ENCODE measurements around the gene ASIC2. TPM values are rescaled to one million over a fixed set of nuclear protein-coding genes. Genes with fewer than 3 reads are reported as not detected.

The ASIC2 gene
- total RNA-seq, 1 donor from 2014 or later, result not detected

DNA sequence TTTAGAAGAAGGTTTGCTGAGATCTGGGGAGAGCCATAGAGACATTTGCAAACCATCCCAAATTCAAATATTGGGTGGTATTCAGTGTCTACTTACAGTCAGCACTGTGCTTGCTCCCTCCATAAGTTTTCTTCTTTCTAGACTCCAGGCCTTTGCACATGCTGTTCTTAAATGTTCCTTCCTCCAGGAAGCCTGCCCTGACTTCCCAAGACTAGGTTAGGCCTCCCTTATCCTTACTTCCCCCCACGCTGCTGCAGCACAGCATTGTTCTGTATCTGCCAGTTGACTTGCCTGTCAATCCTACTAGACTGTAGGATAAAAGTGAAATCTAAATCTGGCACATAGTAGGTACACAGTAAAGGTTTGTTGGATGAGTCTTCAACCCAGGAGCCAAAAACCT lies 53.4 kb downstream of the ASIC2 start:
- no peak overlapping the region for H3K4me3 Mint-ChIP-seq

DNA sequence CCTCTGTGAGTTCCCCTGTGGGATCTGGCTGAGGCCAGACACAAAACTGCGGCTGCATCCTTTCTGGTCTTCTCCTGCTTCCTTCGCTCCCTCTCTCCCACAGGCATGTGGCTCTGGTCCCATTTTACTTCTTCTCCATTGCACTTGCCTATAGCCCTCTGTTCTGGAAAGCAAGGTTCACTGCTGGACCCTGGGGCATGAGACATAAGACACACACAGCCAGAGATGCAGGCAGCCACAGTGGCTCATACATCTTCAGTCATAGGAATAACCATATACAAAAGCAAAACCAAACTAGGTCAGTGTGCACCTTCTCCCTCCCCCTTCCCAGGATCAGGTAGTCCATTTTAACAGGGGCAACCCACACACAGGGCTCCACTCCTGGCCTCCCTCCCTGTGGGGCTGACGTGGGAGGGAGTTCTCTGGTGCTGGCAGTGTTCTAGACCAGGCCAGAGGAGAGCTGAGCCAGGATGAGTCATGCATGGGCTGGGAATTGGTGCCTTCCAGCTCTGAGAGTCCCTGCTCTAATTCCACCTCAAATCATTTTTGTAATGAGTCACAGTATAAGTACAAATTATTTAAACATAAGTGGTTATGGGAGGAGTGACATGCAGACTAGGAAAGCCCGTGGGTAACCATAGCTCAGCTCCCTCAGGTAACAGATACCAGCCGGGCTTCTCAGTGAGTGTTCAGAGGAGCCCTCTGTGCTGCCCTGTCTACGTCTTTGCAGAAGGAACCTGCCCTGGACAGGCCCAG lies 58.0 kb downstream of the ASIC2 start:
- H3K9me3 Mint-ChIP-seq, result no peaks in the 10 kb centered on the region
- ChIA-PET POLR2A (no interaction called here), CTCF (no interaction called here)
- TF ChIP-seq, protein P1, sequence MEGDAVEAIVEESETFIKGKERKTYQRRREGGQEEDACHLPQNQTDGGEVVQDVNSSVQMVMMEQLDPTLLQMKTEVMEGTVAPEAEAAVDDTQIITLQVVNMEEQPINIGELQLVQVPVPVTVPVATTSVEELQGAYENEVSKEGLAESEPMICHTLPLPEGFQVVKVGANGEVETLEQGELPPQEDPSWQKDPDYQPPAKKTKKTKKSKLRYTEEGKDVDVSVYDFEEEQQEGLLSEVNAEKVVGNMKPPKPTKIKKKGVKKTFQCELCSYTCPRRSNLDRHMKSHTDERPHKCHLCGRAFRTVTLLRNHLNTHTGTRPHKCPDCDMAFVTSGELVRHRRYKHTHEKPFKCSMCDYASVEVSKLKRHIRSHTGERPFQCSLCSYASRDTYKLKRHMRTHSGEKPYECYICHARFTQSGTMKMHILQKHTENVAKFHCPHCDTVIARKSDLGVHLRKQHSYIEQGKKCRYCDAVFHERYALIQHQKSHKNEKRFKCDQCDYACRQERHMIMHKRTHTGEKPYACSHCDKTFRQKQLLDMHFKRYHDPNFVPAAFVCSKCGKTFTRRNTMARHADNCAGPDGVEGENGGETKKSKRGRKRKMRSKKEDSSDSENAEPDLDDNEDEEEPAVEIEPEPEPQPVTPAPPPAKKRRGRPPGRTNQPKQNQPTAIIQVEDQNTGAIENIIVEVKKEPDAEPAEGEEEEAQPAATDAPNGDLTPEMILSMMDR (IDR thresholded peaks at IDR 0.05), result no peak
- no peak overlapping the region for H3K27ac Mint-ChIP-seq
- H3K27me3 Mint-ChIP-seq, result peaks cover 4% of the 10 kb centered on the region
- intact Hi-C loops (cut with micrococcal nuclease), result no loop called here
- no peak for DNase-seq
- H3K4me3 Mint-ChIP-seq, result no peak overlapping the region
- H3K36me3 Mint-ChIP-seq (ENCODE audit: low read depth), result no peaks in the 10 kb centered on the region
- no peak for ATAC-seq (ENCODE audit: low read depth)
- no peaks in the 10 kb centered on the region for H3K4me1 Mint-ChIP-seq

More for the DNA sequence above, 53.4 kb downstream of the ASIC2 start:
- intact Hi-C loops (cut with micrococcal nuclease), result no loop called here
- no peak for DNase-seq
- Mint-ChIP-seq H3K36me3 (ENCODE audit: low read depth) (no peaks in the 10 kb centered on the region), H3K27ac (no peak overlapping the region), H3K27me3 (peaks cover 4% of the 10 kb centered on the region), H3K9me3 (no peaks in the 10 kb centered on the region), H3K4me1 (no peaks in the 10 kb centered on the region)
- no peak for ATAC-seq (ENCODE audit: low read depth)
- ChIA-PET POLR2A (no interaction called here), CTCF (no interaction called here)
- TF ChIP-seq, protein P1 (IDR thresholded peaks at IDR 0.05), result no peak

DNA sequence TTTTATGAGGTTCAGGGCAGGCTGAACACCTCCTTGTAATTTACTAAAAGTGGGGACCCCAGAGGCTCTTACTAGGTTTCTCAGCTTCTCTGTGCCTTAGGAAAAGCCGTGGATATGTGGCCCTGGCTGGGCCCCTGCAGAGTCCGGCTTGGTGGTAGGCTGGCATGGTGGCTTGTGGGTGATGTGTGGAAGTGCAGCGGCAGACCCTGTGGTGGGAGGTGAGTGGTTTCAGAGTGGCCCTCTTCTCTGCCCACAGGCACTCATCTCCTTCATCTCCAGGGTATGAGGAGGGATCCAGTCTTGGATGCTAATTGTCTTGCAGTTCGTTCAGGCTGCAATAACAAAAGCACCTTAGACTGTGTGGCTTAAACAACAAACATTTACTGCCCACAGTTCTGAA lies 58.9 kb downstream of the ASIC2 start:
- TF ChIP-seq, protein P1 (IDR thresholded peaks at IDR 0.05), result no peak
- no peak for DNase-seq
- Mint-ChIP-seq H3K9me3 (no peaks in the 10 kb centered on the region), H3K4me3 (no peak overlapping the region), H3K27me3 (peaks cover 4% of the 10 kb centered on the region), H3K36me3 (ENCODE audit: low read depth) (no peaks in the 10 kb centered on the region), H3K27ac (no peak overlapping the region), H3K4me1 (no peaks in the 10 kb centered on the region)
- CTCF ChIA-PET, result no interaction called here
- intact Hi-C loops (cut with micrococcal nuclease), result no loop called here
- POLR2A ChIA-PET, result no interaction called here
- no peak for ATAC-seq (ENCODE audit: low read depth)

DNA sequence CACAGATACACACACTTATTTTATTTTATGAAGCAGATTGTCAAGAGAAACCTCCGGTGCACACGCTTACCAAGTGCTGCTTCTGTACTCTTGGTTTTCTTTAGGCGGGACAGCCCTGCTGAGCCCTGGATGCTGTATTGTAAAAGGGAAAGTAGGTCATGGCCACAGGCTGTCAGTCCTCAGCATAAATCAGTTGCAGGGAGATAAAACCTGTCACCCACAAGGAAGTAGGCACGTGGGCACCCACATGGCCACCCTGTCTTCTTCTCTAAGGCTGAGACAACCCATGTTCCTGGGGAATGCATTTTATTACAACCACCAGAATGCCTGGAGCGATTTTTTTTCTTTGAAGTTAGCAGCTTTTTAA lies 59.3 kb downstream of the ASIC2 start:
- no peaks in the 10 kb centered on the region for H3K9me3 Mint-ChIP-seq
- no peak overlapping the region for H3K4me3 Mint-ChIP-seq
- no peaks in the 10 kb centered on the region for H3K4me1 Mint-ChIP-seq
- intact Hi-C loops (cut with micrococcal nuclease), result no loop called here
- H3K27me3 Mint-ChIP-seq, result peaks cover 4% of the 10 kb centered on the region
- ChIA-PET POLR2A (no interaction called here), CTCF (no interaction called here)
- DNase-seq, result no peak
- ATAC-seq (ENCODE audit: low read depth), result no peak
- TF ChIP-seq, protein P1 (IDR thresholded peaks at IDR 0.05), result no peak
- no peaks in the 10 kb centered on the region for H3K36me3 Mint-ChIP-seq (ENCODE audit: low read depth)
- no peak overlapping the region for H3K27ac Mint-ChIP-seq

DNA sequence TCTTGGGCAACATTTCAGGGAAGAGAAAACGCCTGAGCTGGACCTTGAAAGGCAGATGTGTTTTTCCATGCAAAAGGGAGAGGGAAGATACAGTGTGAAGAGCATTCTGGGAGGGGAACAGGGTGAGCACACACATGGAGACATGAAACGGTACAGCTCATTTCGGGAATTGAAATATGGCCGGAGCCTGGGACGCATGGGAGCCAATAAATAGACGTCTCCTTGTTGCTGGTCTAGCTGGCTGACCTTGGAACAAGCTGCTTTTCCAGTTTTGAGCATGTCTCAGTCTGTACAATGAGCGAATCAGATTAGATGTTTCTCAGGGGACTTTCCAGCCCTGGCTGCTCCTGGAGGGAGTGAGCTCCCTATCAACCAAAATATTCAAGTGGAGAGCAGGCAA lies 63.6 kb downstream of the ASIC2 start:
- intact Hi-C loops (cut with micrococcal nuclease), result no loop called here
- POLR2A ChIA-PET, result no interaction called here
- Mint-ChIP-seq H3K27ac (no peak overlapping the region), H3K4me1 (no peaks in the 10 kb centered on the region), H3K27me3 (peaks cover 2% of the 10 kb centered on the region), H3K36me3 (ENCODE audit: low read depth) (no peaks in the 10 kb centered on the region), H3K4me3 (no peak overlapping the region), H3K9me3 (no peaks in the 10 kb centered on the region)
- DNase-seq (no peak), ATAC-seq (ENCODE audit: low read depth) (no peak)
- TF ChIP-seq, protein P1 (IDR thresholded peaks at IDR 0.05), result no peak
- CTCF ChIA-PET, result no interaction called here
